Measurements from ENCODE around the gene LRRC8B. TPM values are rescaled to one million over a fixed set of nuclear protein-coding genes. Genes with fewer than 3 reads are reported as not detected.

Gene LRRC8B
- polyA plus RNA-seq, 1 donor (not counting 4 experiments of a cell fraction or from before 2014, with no cell fraction given): 1.5 TPM

- Histone ChIP-seq H3K27me3 (ENCODE audit: control insufficient read depth, extremely low read depth, insufficient read depth, low read length) (no peaks in the 10 kb centered on the region), H3K4me2 (ENCODE audit: control insufficient read depth, extremely low read depth, insufficient read depth, low read depth, low read length) (peak overlapping the region; percentile 50), H3K4me1 (ENCODE audit: control insufficient read depth, extremely low read depth, insufficient read depth, low read length) (peaks cover 12% of the 10 kb centered on the region), H3K4me3 (ENCODE audit: control insufficient read depth in 2 of 3, extremely low read depth in 1 of 3, insufficient read depth in 2 of 3, low read depth in 1 of 3, low read length in 3 of 3) (no peak overlapping the region), H4K20me1 (ENCODE audit: control insufficient read depth, extremely low read depth, insufficient read depth, low read length) (no peaks in the 10 kb centered on the region), H3K27ac (ENCODE audit: control insufficient read depth, insufficient read depth, low read length) (no peak overlapping the region), H3K36me3 (ENCODE audit: control insufficient read depth in 2 of 2, extremely low read depth in 1 of 2, insufficient read depth in 2 of 2, low read length in 2 of 2) (no peaks in the 10 kb centered on the region), H3K79me2 (ENCODE audit: control insufficient read depth, insufficient read depth, low read length) (no peaks in the 10 kb centered on the region), H3K9me1 (ENCODE audit: control insufficient read depth, extremely low read depth, insufficient read depth, low read length) (no peaks in the 10 kb centered on the region), H3K9ac (ENCODE audit: control insufficient read depth, extremely low read depth, insufficient read depth, low read length) (no peak overlapping the region), H2AFZ (ENCODE audit: control insufficient read depth, low read length) (peak overlapping the region; percentile 55), H3K9me3 (ENCODE audit: control insufficient read depth, low read depth, low read length) (no peaks in the 10 kb centered on the region)
- dilution Hi-C loops (cut with MboI; ENCODE audit: extremely low pct_ligation_motif_present, low sequenced_read_pairs): no loop called here
- TF ChIP-seq CTCF (optimal IDR thresholded peaks at IDR 0.05 in 1 of 3, IDR thresholded peaks at IDR 0.05 in 1 of 3, conservative IDR thresholded peaks at IDR 0.05 in 1 of 3; ENCODE audit: extremely low read depth in 1 of 3, insufficient read depth in 2 of 3, low read length in 3 of 3): no peak
- no peak for TF ChIP-seq EZH2 (IDR thresholded peaks at IDR 0.05; ENCODE audit: low read length)
- DNase-seq (ENCODE audit: low read depth, low spot score) (no peak), FAIRE-seq (no peak)
Observed at GRCh38 chr1:89552471-89553081, 27.9 kb downstream of the LRRC8B start.

GRCh38 chr1:89553157-89553556 lies 28.5 kb downstream of the LRRC8B start:
- Histone ChIP-seq H3K27ac (ENCODE audit: control insufficient read depth, insufficient read depth, low read length) (no peak overlapping the region), H3K9me3 (ENCODE audit: control insufficient read depth, low read depth, low read length) (no peaks in the 10 kb centered on the region), H3K4me3 (ENCODE audit: control insufficient read depth in 2 of 3, extremely low read depth in 1 of 3, insufficient read depth in 2 of 3, low read depth in 1 of 3, low read length in 3 of 3) (no peak overlapping the region), H3K27me3 (ENCODE audit: control insufficient read depth, extremely low read depth, insufficient read depth, low read length) (no peaks in the 10 kb centered on the region), H3K4me2 (ENCODE audit: control insufficient read depth, extremely low read depth, insufficient read depth, low read depth, low read length) (no peak overlapping the region), H4K20me1 (ENCODE audit: control insufficient read depth, extremely low read depth, insufficient read depth, low read length) (no peaks in the 10 kb centered on the region), H3K9ac (ENCODE audit: control insufficient read depth, extremely low read depth, insufficient read depth, low read length) (no peak overlapping the region), H2AFZ (ENCODE audit: control insufficient read depth, low read length) (peak overlapping the region; percentile 55), H3K36me3 (ENCODE audit: control insufficient read depth in 2 of 2, extremely low read depth in 1 of 2, insufficient read depth in 2 of 2, low read length in 2 of 2) (no peaks in the 10 kb centered on the region), H3K4me1 (ENCODE audit: control insufficient read depth, extremely low read depth, insufficient read depth, low read length) (peaks cover 8% of the 10 kb centered on the region), H3K79me2 (ENCODE audit: control insufficient read depth, insufficient read depth, low read length) (no peaks in the 10 kb centered on the region), H3K9me1 (ENCODE audit: control insufficient read depth, extremely low read depth, insufficient read depth, low read length) (no peaks in the 10 kb centered on the region)
- TF ChIP-seq EZH2 (IDR thresholded peaks at IDR 0.05; ENCODE audit: low read length) (no peak), CTCF (optimal IDR thresholded peaks at IDR 0.05 in 1 of 3, IDR thresholded peaks at IDR 0.05 in 1 of 3, conservative IDR thresholded peaks at IDR 0.05 in 1 of 3; ENCODE audit: extremely low read depth in 1 of 3, insufficient read depth in 2 of 3, low read length in 3 of 3) (no peak)
- dilution Hi-C loops (cut with MboI; ENCODE audit: extremely low pct_ligation_motif_present, low sequenced_read_pairs): no loop called here
- DNase-seq (ENCODE audit: low read depth, low spot score) (no peak), FAIRE-seq (peak; percentile 32)
